MCF 10A (cell line): ENCODE measurements around the gene DNAJC21. TPM values are rescaled to one million over a fixed set of nuclear protein-coding genes. Genes with fewer than 3 reads are reported as not detected.

Experiments
- BruUV-seq: library from RNA; stranded (reverse); fragments of 400-500 nt; replicated peaks from 2 replicates; lab custom pipeline; 2021; lab: Mats Ljungman, UMichigan
- CTCF ChIA-PET: fragments of 300-600 bp; sonication (Branson Sonifier 250); formaldehyde crosslinking; extraction: SDS; loops from one replicate; lab custom pipeline; 2021; ENCODE audit warnings: antibody characterized with exemption, inconsistent platforms; lab: Yijun Ruan, JAX
- POLR2A ChIA-PET: fragments of 300-600, 350-650 bp; sonication (Branson Sonifier 250); formaldehyde crosslinking; extraction: SDS; loops from one replicate; lab custom pipeline; 2020; ENCODE audit warnings: antibody characterized with exemption, inconsistent platforms; lab: Yijun Ruan, JAX
- DNase-seq: peaks from one replicate; pipeline ENCODE4 v3.0.0-alpha.2; 2018; ENCODE audit not compliant: unreplicated experiment
- H3K27ac Mint-ChIP-seq: one replicate; pipeline ENCODE4 v1.8.0; 2022; ENCODE audit warnings: mild to moderate bottlenecking, low read depth, mixed read lengths; ENCODE audit not compliant: unreplicated experiment
- H3K27me3 Mint-ChIP-seq: one replicate; pipeline ENCODE4 v1.8.0; 2022; ENCODE audit warnings: mixed read lengths; ENCODE audit not compliant: insufficient read depth, unreplicated experiment
- H3K36me3 Mint-ChIP-seq: one replicate; pipeline ENCODE4 v1.8.0; 2022; ENCODE audit warnings: mild to moderate bottlenecking, moderate library complexity, mixed read lengths; ENCODE audit not compliant: insufficient read depth, unreplicated experiment
- H3K4me1 Mint-ChIP-seq: one replicate; pipeline ENCODE4 v1.8.0; 2022; ENCODE audit warnings: mixed read lengths; ENCODE audit not compliant: insufficient read depth, unreplicated experiment
- H3K4me3 Mint-ChIP-seq: one replicate; pipeline ENCODE4 v1.8.0; 2022; ENCODE audit warnings: mild to moderate bottlenecking, moderate library complexity, mixed read lengths; ENCODE audit not compliant: unreplicated experiment
- H3K9me3 Mint-ChIP-seq: one replicate; pipeline ENCODE4 v1.8.0; 2022; ENCODE audit warnings: mixed read lengths; ENCODE audit not compliant: unreplicated experiment
- CTCF ChIP-seq: fragments of 200-600 bp; IDR thresholded peaks from one replicate; pipeline ENCODE4 v1.8.0; 2022; ENCODE audit warnings: antibody characterized with exemption, mild to moderate bottlenecking; ENCODE audit not compliant: unreplicated experiment
- intact Hi-C: fragments of 100-400 bp; cut with micrococcal nuclease; formaldehyde crosslinking; loops from 2 replicates; pipeline ENCODE4 v1.14.1; 2022
- total RNA-seq: library from RNA; stranded (reverse); gene quantifications from 2 replicates; pipeline ENCODE4 v1.2.3, GENCODE V29; 2022

The DNAJC21 gene
- total RNA-seq, 1 experiment from 2014 or later: 64.6 TPM

DNA sequence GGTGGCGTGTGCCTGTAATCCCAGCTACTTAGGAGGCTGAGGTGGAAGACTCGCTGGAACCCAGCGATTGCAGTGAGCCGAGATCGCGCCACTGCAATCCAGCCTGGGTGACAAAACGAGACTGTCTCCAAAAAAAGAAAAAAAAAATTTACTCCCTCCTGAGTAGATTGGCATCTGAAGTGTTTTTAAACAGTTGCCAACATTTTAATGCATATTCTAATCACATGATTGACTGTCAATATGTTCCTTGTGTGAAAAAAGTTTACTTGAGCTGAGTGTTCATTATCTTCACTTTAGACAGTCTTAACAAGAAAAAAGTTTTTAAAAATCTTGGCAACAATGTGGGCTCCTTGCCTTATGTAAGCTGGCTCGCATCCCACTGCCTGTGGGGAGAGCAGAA, 64.6 kb downstream of the DNAJC21 start:
- DNase-seq: no peak
- no peak overlapping the region for H3K27ac Mint-ChIP-seq
- no peak overlapping the region for H3K4me3 Mint-ChIP-seq
- no peaks in the 10 kb centered on the region for H3K36me3 Mint-ChIP-seq
- H3K4me1 Mint-ChIP-seq: no peaks in the 10 kb centered on the region
- TF ChIP-seq CTCF: no peak
- intact Hi-C loops: no loop called here
- CTCF ChIA-PET: interaction anchor here (0.7 to 3.5 kb wide), 3 partner anchors 8 to 715 kb away, joined by 3 to 15 read pairs (median 4); no protein-coding TSS in a partner anchor
- H3K9me3 Mint-ChIP-seq: no peaks in the 10 kb centered on the region
- POLR2A ChIA-PET: no interaction called here
- no TSS peak for BruUV-seq
- peaks cover 21% of the 10 kb centered on the region for H3K27me3 Mint-ChIP-seq

- Mint-ChIP-seq H3K36me3 (no peaks in the 10 kb centered on the region), H3K27me3 (peaks cover 44% of the 10 kb centered on the region), H3K4me3 (no peak overlapping the region), H3K4me1 (no peaks in the 10 kb centered on the region), H3K9me3 (no peaks in the 10 kb centered on the region), H3K27ac (no peak overlapping the region)
- no peak for TF ChIP-seq CTCF
- DNase-seq: no peak
- BruUV-seq: no TSS peak
- intact Hi-C loops: no loop called here
- ChIA-PET POLR2A (no interaction called here), CTCF (interaction anchor here (0.6 kb wide), 1 partner anchor 9 kb away, joined by 3 read pairs; no protein-coding TSS in a partner anchor)
These were observed 66.9 kb downstream of the DNAJC21 start for GRCh38 chr5:34996261-34996660.

DNA sequence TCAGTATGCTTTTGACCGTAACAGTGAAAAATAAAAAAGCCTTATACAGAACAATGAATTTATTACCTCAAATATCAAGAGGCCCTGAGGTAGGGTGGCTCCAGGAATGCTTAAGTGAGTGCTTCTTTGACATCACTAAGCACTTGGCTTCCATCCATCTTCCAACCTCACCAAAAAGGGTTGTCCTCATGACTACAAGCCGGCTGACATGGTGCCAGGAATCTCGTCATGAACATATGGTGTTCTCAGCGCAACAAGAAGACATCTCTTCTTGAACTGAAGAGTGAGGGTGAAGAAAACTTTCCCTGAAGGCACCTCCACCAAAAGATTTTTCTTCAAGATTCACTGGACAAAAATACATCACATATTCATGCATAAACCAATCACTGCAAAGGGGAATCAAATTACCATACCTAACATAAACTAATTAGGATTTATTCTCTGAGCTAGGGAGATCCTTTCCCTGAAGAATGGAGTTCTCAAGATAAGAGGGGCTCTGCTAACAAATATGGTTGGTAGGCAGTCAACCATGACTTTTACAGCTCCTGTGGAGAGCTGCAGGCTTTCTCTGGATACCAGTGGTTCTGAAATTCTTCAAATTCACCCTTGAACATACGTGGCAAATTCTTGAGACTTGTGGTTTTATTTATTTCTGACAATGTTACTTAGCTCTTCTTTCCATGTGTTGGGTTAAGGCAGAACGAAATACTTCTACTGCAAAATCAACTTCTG, 68.9 kb downstream of the DNAJC21 start:
- Mint-ChIP-seq H3K4me3 (no peak overlapping the region), H3K9me3 (no peaks in the 10 kb centered on the region), H3K27me3 (peaks cover 44% of the 10 kb centered on the region), H3K4me1 (no peaks in the 10 kb centered on the region), H3K36me3 (no peaks in the 10 kb centered on the region), H3K27ac (no peak overlapping the region)
- intact Hi-C loops: no loop called here
- CTCF ChIA-PET: interaction anchor here (1.1 kb wide), 1 partner anchor 40 kb away, joined by 3 read pairs; no protein-coding TSS in a partner anchor
- peak; percentile 69 for DNase-seq
- BruUV-seq: no TSS peak
- POLR2A ChIA-PET: no interaction called here
- no peak for TF ChIP-seq CTCF

- TF ChIP-seq CTCF: no peak
- Mint-ChIP-seq H3K4me3 (no peak overlapping the region), H3K4me1 (no peaks in the 10 kb centered on the region), H3K36me3 (no peaks in the 10 kb centered on the region), H3K9me3 (no peaks in the 10 kb centered on the region), H3K27ac (no peak overlapping the region), H3K27me3 (peaks cover 39% of the 10 kb centered on the region)
- POLR2A ChIA-PET: interaction anchor here (0.6 kb wide), 1 partner anchor 737 kb away, joined by 3 read pairs; no protein-coding TSS in a partner anchor
- BruUV-seq: no TSS peak
- intact Hi-C loops: no loop called here
- CTCF ChIA-PET: interaction anchor here (0.7 to 3.3 kb wide), 19 partner anchors 9 to 1500 kb away, joined by 3 to 19 read pairs (median 4); partner anchors contain the start of gene TTC23L
- DNase-seq: no peak
These were observed 72.5 kb downstream of the DNAJC21 start for GRCh38 chr5:35001842-35002241.
